GM19467 (cell line): ENCODE measurements around the gene PDGFRA.
"Not testable (repeated sequence)": the region's sequence is repeated elsewhere in the genome, so short reads cannot be mapped to it uniquely, and the experiment has no call there.

Source experiments
- ATAC-seq: cut with Tn5 transposase; IDR thresholded peaks from one replicate; pipeline ENCODE4 v1.9.1; 2021; ENCODE audit warnings: mild to moderate bottlenecking, moderate library complexity; ENCODE audit not compliant: unreplicated experiment

The PDGFRA gene

GRCh38 chr4:54317690-54318089 lies 88.6 kb downstream of the PDGFRA start:
- no peak for ATAC-seq

GRCh38 chr4:54318904-54319303 lies 89.8 kb downstream of the PDGFRA start:
- ATAC-seq = no peak

DNA sequence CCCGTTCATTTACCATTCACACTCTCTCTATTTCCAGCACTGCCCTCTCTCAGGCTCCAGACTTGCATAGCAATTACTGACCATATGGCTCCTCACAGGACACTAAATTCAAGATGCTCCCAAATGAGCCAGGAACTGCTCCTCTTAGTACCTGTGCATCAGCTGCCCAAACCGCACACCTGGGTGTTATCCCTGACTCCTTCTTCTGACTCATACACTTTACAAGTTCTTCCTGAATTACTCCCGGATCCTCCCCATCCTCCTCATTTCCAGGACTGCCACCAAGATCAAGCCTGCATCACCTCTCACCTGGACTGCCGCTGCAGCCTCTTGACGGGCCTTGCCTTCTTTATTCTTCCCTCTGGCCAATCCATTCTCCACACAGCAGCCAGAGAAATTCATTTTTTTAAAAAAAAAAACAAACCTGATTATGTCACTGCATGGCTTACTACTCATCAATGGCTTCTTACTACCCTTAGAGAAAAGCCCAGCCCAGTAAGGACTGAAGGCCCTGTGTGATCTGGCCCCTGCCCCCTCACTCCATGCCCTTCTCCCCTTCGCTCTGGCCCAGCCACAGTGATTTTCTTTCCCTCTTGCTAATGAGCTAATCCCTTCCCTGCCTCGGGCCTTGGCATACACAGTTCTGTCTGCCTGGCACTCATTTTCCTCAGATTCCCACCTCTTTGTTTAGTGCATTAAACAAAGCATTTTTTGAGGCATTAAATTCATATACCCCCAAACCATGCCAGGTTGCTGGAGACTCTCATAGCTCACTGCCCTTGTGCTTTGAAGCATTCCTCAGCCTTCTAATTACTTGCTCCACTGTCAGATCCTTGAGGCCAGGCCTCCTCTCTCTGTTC lies 92.0 kb downstream of the PDGFRA start:
- no peak for ATAC-seq

DNA sequence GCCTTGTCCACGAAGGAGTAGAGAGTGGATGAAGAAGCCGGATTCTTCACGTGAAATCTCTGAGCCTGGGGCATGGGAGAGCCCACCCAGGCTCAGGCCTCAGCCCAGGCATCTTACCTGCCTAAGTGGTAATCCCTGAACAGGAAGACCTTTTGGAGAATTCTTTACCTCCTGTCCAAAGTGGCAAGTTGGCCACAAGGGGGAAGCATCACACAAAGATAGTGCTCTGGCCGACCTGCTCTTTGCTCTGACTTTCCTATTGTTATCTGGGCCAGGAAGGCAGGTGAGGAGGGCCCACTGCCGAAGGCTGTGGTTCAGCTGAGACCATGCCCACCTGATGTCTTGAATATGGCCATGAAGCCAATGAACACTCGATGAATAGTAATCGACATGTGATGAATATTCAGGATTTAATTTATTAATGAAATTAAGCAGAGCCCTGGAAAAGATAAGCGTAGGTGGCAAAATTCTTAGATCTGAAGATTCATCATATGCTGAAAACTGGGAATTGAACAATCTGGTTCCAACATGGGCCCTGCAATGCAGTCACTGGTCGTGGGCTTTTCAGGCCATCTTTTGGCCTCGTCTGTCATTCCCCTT lies 93.8 kb downstream of the PDGFRA start:
- peak; percentile 65 for ATAC-seq

GRCh38 chr4:54330896-54331295 lies 101.8 kb downstream of the PDGFRA start:
- ATAC-seq = no peak

GRCh38 chr4:54332542-54332941 lies 103.4 kb downstream of the PDGFRA start:
- no peak for ATAC-seq

- no peak for ATAC-seq
Observed at GRCh38 chr4:54333657-54334056, 104.6 kb downstream of the PDGFRA start.

DNA sequence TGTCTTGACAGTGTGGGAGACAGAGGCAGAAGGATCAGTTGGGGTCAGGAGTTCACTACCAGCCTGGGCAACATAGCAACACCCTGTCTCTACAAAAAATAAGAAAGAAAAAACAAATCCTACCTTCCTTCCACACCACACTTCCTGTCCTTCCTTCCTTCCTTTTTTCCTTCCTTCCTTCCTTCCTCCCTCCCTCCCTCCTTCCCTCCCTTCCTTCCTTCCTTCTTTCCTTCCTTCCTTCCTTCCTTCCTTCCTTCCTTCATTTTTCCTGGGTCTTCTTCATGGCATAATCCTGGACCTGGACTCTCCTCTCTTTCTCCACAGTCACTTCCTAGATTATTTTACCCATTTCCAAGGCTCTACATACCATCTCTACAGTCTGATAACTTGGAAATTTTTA lies 105.7 kb downstream of the PDGFRA start:
- ATAC-seq = not testable (repeated sequence)

GRCh38 chr4:54337009-54337408 lies 107.9 kb downstream of the PDGFRA start:
- no peak for ATAC-seq

GRCh38 chr4:54342067-54342466 lies 113.0 kb downstream of the PDGFRA start:
- ATAC-seq = not testable (repeated sequence)
